ENCODE results near the gene EML5. TPM values are rescaled to one million over a fixed set of nuclear protein-coding genes. Genes with fewer than 3 reads are reported as not detected.

Gene EML5
- total RNA-seq, 1 experiment from 2014 or later, result 1.8 TPM

- DNase-seq (ENCODE audit: low read depth, low spot score) (no peak), ATAC-seq (no peak)
- TF ChIP-seq TCF7L2 (IDR thresholded peaks at IDR 0.05; ENCODE audit: borderline replicate concordance, extremely low read depth, insufficient read depth, insufficient read length), result no peak
- TF ChIP-seq JUND (IDR thresholded peaks at IDR 0.05), result no peak
- TF ChIP-seq CBX3 (IDR thresholded peaks at IDR 0.05; ENCODE audit: low read depth), result no peak
- no peak for TF ChIP-seq EZH2phosphoT487 (IDR thresholded peaks at IDR 0.05; ENCODE audit: borderline replicate concordance)
- TF ChIP-seq YY1 (IDR thresholded peaks at IDR 0.05; ENCODE audit: extremely low read depth, insufficient replicate concordance, low read depth, low read length), result no peak
- no peak for TF ChIP-seq EZH2 (IDR thresholded peaks at IDR 0.05)
- no peak for TF ChIP-seq POLR2A (IDR thresholded peaks at IDR 0.05; ENCODE audit: borderline replicate concordance, extremely low read depth, insufficient read depth, insufficient read length)
- no peak for TF ChIP-seq REST (IDR thresholded peaks at IDR 0.05; ENCODE audit: low read depth)
- no peak for TF ChIP-seq EGR1 (IDR thresholded peaks at IDR 0.05; ENCODE audit: low read depth)
- no peak for TF ChIP-seq FOSL1 (IDR thresholded peaks at IDR 0.05; ENCODE audit: low read depth)
- TF ChIP-seq MAX (IDR thresholded peaks at IDR 0.05), result no peak
- no peak for TF ChIP-seq CTCF (IDR thresholded peaks at IDR 0.05 in 2 of 3, conservative IDR thresholded peaks at IDR 0.05 in 1 of 3; ENCODE audit: borderline replicate concordance in 1 of 3, insufficient read depth in 1 of 3, low read depth in 2 of 3, low read length in 2 of 3)
- no peak for TF ChIP-seq ZBTB33 (IDR thresholded peaks at IDR 0.05; ENCODE audit: extremely low read depth, insufficient replicate concordance, low read length)
- no peak for TF ChIP-seq SRF (IDR thresholded peaks at IDR 0.05; ENCODE audit: low read depth)
- TF ChIP-seq SP1 (IDR thresholded peaks at IDR 0.05; ENCODE audit: low read depth), result no peak
- TF ChIP-seq RAD21 (IDR thresholded peaks at IDR 0.05; ENCODE audit: low read depth), result no peak
- TF ChIP-seq POLR2AphosphoS5 (IDR thresholded peaks at IDR 0.05; ENCODE audit: low read depth, low read length), result no peak
- no peak for TF ChIP-seq ZNF274 (IDR thresholded peaks at IDR 0.05; ENCODE audit: low read depth, low read length)
- no peak overlapping the region for H3K4me2 ChIP-seq (ENCODE audit: low read length)
- intact Hi-C loops (cut with micrococcal nuclease), result loop anchor here (5.0 kb wide), 1 partner anchor 1248 kb away; no protein-coding TSS in a partner anchor
- BruUV-seq (replicated peaks), result no TSS peak
- ChIA-PET CTCF (no interaction called here), POLR2A (no interaction called here), RAD21 (ENCODE audit: low non-redundant PET in 1 of 2, low total read pairs in 2 of 2, uncharacterized antibody in 2 of 2, unreplicated experiment in 2 of 2) (no interaction called here)
- no peaks in the 10 kb centered on the region for H3K4me1 ChIP-seq (ENCODE audit: control insufficient read depth in 1 of 2, insufficient read depth in 2 of 2, low read length in 2 of 2)
- H3K9me3 ChIP-seq (ENCODE audit: control insufficient read depth in 1 of 2, insufficient read depth in 1 of 2, low read depth in 1 of 2, low read length in 2 of 2), result no peaks in the 10 kb centered on the region
- no peaks in the 10 kb centered on the region for H4K20me1 ChIP-seq (ENCODE audit: insufficient read depth)
- H2AFZ ChIP-seq (ENCODE audit: low read depth, low read length, poor library complexity, severe bottlenecking), result no peak overlapping the region
- no peaks in the 10 kb centered on the region for H3K27me3 ChIP-seq (ENCODE audit: insufficient read depth, low read length)
- H3K36me3 ChIP-seq (ENCODE audit: control insufficient read depth in 1 of 2, insufficient read depth in 2 of 2, low read length in 2 of 2), result no peaks in the 10 kb centered on the region
- H3K27ac ChIP-seq (ENCODE audit: low read depth, low read length), result no peak overlapping the region
- no peaks in the 10 kb centered on the region for H3K9me2 ChIP-seq (ENCODE audit: insufficient read depth)
- no peak overlapping the region for H3K4me3 ChIP-seq (replicated peaks in 1 of 2; ENCODE audit: low read depth in 1 of 2, low read length in 2 of 2)
- no peak overlapping the region for H3K9ac ChIP-seq (ENCODE audit: low read length)
- H3K79me2 ChIP-seq (ENCODE audit: insufficient read depth, low read length), result no peaks in the 10 kb centered on the region
Measured at GRCh38 chr14:88669346-88669745, 123.4 kb downstream of the EML5 start.
